BLaER1 treated with 17β-estradiol and CSF1 and Interleukin-3, amounts not matched to agents 10 nM and 100 nM (cell line): ENCODE data around the gene LPO.

Source experiments
- H3K27ac ChIP-seq, 11 experiments: shearing (Covaris generic); formaldehyde crosslinking; 2 replicates each; pipeline ENCODE4 v1.8.1; 2022
- H3K27me3 ChIP-seq, 11 experiments: shearing (Covaris generic); formaldehyde crosslinking; 2 replicates each; pipeline ENCODE4 v1.8.1; 2022
- H3K36me3 ChIP-seq, 11 experiments: shearing (Covaris generic); formaldehyde crosslinking; 2 replicates each; pipeline ENCODE4 v1.8.1; 2022
- H3K4me1 ChIP-seq, 10 experiments: shearing (Covaris generic); formaldehyde crosslinking; 2 replicates each; pipeline ENCODE4 v1.8.1; 2022
- H3K4me2 ChIP-seq, 11 experiments: shearing (Covaris generic); formaldehyde crosslinking; 2 replicates each; pipeline ENCODE4 v1.8.1; 2022
- H3K4me3 ChIP-seq, 10 experiments: shearing (Covaris generic); formaldehyde crosslinking; 2 replicates each; pipeline ENCODE4 v1.8.1; 2022
- H3K9ac ChIP-seq, 11 experiments: shearing (Covaris generic); formaldehyde crosslinking; 2 replicates each; pipeline ENCODE4 v1.8.1; 2022
- H3K9me3 ChIP-seq, 11 experiments: shearing (Covaris generic); formaldehyde crosslinking; replicated peaks in 1 of 11; 2 replicates each; pipeline ENCODE4 v1.8.1; 2022
- H4K20me1 ChIP-seq, 11 experiments: shearing (Covaris generic); formaldehyde crosslinking; 2 replicates each; pipeline ENCODE4 v1.8.1; 2022
- Cebpa-rat ChIP-seq, 11 experiments: shearing (Covaris generic); IDR thresholded peaks; 2 replicates each; pipeline ENCODE4 v1.8.1; 2022

Gene LPO

DNA sequence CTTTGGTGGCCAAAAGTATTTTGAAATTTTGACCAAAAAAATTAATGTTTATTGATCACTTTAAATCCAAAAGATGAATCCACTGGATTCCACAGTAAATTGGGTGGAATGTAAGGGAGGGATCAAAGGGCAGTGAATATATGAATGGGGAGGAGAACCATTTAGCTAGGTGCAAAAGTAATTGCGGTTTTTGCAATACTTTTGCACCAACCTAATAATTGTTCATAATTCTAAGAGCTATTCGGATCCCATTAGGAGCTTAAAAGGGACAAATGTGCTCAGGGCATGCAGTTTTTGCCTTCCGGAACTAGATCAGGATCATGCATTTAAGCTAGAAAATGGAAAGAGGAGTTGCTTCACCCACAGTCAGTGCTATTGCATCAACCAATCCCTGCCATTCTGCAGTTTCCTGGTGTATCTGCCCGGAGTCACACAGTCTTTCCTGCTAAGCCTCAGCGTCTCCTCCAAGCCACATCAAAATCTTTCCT is at the start of gene LPO:
Gene LPO, plus strand, starts transcription at position 438 of the 488 bp plus-strand sequence. CDS start 4,396 bp downstream, outside the sequence.
- no peaks in the 10 kb centered on the region for H4K20me1 ChIP-seq
- H3K36me3 ChIP-seq = no peaks in the 10 kb centered on the region
- no peak for TF ChIP-seq Cebpa-rat (IDR thresholded peaks at IDR 0.05)
- H3K9me3 ChIP-seq = no peaks in the 10 kb centered on the region
- H3K4me3 ChIP-seq = no peak within 1 kb of the TSS
- no peak within 1 kb of the TSS for H3K9ac ChIP-seq
- no peak within 1 kb of the TSS for H3K27ac ChIP-seq
- H3K4me2 ChIP-seq = no peak within 1 kb of the TSS
- H3K27me3 ChIP-seq = no peaks in the 10 kb centered on the region
- H3K4me1 ChIP-seq = peaks cover 11 to 31% (median 20%) of the 10 kb centered on the region in 10 experiments

DNA sequence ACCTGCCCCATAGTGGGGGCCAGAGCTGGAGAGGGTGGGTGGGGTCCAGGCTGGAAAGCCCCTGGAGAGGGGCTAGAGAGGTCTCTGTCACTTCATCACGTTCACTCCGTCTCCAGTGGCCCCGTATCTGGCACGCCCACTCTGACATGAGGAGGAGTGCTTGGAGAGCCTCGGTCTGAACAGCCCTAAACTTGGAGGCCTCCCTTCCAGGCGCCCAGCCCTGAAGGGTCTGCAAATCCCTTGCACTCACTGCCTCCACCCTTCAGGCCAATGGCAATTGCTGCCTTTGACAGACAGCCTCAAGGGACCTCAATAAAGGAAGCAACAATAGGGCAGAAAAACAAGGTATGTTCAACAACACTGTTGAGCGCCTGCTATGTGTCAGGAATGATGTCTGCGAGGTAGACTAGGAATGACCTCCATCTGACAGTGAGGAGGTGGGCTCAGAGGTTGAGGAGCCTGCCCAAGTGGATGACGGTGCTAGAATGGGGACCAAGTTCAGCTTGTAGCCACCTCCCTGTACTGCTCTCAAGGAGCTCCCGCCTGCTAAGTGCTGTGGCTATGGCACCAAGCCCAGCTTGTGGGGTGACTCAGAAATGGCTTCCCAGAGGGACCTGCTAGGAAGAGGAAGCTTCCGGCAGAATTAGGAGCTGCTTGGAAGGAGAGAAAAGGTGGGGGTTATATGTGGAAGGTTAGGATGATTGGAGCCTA is 48.8 kb upstream of the LPO start:
- no peaks in the 10 kb centered on the region for H3K9me3 ChIP-seq
- no peak overlapping the region for H3K27ac ChIP-seq
- no peak overlapping the region for H3K9ac ChIP-seq
- H4K20me1 ChIP-seq = peaks cover 0 to 7% (median 0%) of the 10 kb centered on the region in 11 experiments; a peak in 2 of 22 replicates
- H3K27me3 ChIP-seq = no peaks in the 10 kb centered on the region
- no peak overlapping the region for H3K4me3 ChIP-seq
- TF ChIP-seq Cebpa-rat (IDR thresholded peaks at IDR 0.05) = no peak
- H3K4me1 ChIP-seq = peaks cover 29 to 50% (median 45%) of the 10 kb centered on the region in 10 experiments
- peak overlapping the region; percentile 39 to 77 (median 57); a peak in 21 of 22 replicates for H3K4me2 ChIP-seq
- no peaks in the 10 kb centered on the region for H3K36me3 ChIP-seq

DNA sequence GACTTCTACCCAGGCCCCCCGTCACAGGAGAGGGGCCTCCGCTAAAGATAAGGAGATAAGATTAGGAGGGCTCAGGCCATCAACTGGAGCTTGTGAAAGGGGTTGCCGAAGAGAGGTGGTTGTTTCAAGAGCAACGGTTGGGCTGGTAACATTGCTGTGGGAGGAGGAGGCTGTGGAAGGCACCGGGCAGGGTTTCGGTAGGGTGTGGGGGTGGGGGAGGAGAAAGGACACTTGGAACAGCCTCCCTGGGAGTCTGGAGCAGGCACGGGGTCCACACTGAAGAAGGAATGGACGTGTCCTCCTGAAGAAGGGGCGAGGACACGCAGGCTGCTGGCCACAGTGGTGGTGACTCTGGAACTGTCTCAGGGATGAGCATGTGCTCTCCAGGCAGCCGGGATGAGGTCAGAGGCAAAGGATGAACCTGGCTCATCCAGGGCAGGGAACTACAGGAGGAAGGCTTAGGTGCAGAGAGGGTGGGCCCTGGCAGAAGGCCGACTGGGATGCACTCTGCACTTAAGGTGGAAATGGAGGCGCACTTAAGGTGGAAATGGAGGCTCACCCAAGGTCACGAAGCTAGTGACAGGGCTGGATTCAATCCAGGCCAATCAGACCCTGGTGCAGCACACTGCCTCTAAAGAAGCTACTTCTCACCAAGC is 47.0 kb upstream of the LPO start:
- H4K20me1 ChIP-seq = peaks cover 0 to 7% (median 0%) of the 10 kb centered on the region in 11 experiments; a peak in 2 of 22 replicates
- no peak overlapping the region for H3K27ac ChIP-seq
- no peaks in the 10 kb centered on the region for H3K36me3 ChIP-seq
- H3K4me1 ChIP-seq = peaks cover 14 to 43% (median 37%) of the 10 kb centered on the region in 10 experiments
- no peak overlapping the region for H3K9ac ChIP-seq
- H3K9me3 ChIP-seq = no peaks in the 10 kb centered on the region
- no peaks in the 10 kb centered on the region for H3K27me3 ChIP-seq
- H3K4me3 ChIP-seq = no peak overlapping the region
- no peak overlapping the region for H3K4me2 ChIP-seq
- TF ChIP-seq Cebpa-rat (IDR thresholded peaks at IDR 0.05) = no peak

DNA sequence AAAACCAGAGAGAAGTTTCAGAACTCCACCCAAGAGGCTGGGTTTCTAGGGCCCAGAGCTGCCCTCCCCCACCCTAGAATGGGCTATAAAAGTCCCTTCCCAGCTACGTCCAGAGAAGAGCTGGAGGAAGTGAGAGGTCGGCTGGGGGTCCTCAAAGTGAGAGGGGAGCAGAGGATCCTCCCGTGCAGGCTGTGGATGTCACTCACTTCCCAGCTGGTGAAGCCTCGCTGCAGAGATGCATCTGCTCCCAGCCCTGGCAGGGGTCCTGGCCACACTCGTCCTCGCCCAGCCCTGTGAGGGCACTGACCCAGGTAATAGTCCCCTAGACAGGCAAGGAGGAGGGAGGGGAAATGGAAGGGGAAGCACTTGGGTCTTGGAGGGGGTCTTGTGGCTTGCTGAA is 45.8 kb upstream of the LPO start, which contains the start of gene EPX:
Gene EPX, plus strand, starts transcription at position 115 of the 400 bp plus-strand sequence. Its CDS starts 121 bp downstream, at position 236.
- no peaks in the 10 kb centered on the region for H3K36me3 ChIP-seq
- no peaks in the 10 kb centered on the region for H3K27me3 ChIP-seq
- no peak within 1 kb of the TSS for H3K27ac ChIP-seq
- H3K4me2 ChIP-seq = peak within 1 kb of the TSS in 9 of 11 experiments; percentile 15 to 43 (median 31); a peak in 12 of 22 replicates
- peaks cover 0 to 7% (median 0%) of the 10 kb centered on the region in 11 experiments; a peak in 2 of 22 replicates for H4K20me1 ChIP-seq
- no peak within 1 kb of the TSS for H3K4me3 ChIP-seq
- no peak within 1 kb of the TSS for H3K9ac ChIP-seq
- H3K4me1 ChIP-seq = peaks cover 11 to 40% (median 35%) of the 10 kb centered on the region in 10 experiments
- no peak for TF ChIP-seq Cebpa-rat (IDR thresholded peaks at IDR 0.05)
- H3K9me3 ChIP-seq = no peaks in the 10 kb centered on the region

GRCh38 chr17:58193641-58194255 is 44.6 kb upstream of the LPO start:
- Histone ChIP-seq H3K9me3 (no peaks in the 10 kb centered on the region), H3K4me3 (no peak overlapping the region), H4K20me1 (peaks cover 0 to 7% (median 0%) of the 10 kb centered on the region in 11 experiments; a peak in 2 of 22 replicates), H3K27me3 (no peaks in the 10 kb centered on the region), H3K9ac (no peak overlapping the region), H3K36me3 (no peaks in the 10 kb centered on the region), H3K4me2 (no peak overlapping the region), H3K4me1 (peaks cover 11 to 39% (median 35%) of the 10 kb centered on the region in 10 experiments), H3K27ac (no peak overlapping the region)
- TF ChIP-seq Cebpa-rat (IDR thresholded peaks at IDR 0.05) = no peak

- no peak overlapping the region for H3K4me3 ChIP-seq
- no peak overlapping the region for H3K27ac ChIP-seq
- no peaks in the 10 kb centered on the region for H3K9me3 ChIP-seq
- H3K4me1 ChIP-seq = peaks cover 0 to 23% (median 19%) of the 10 kb centered on the region in 10 experiments; a peak in 17 of 20 replicates
- peaks cover 0 to 7% (median 0%) of the 10 kb centered on the region in 11 experiments; a peak in 2 of 22 replicates for H4K20me1 ChIP-seq
- H3K36me3 ChIP-seq = no peaks in the 10 kb centered on the region
- TF ChIP-seq Cebpa-rat (IDR thresholded peaks at IDR 0.05) = no peak
- no peak overlapping the region for H3K9ac ChIP-seq
- H3K27me3 ChIP-seq = no peaks in the 10 kb centered on the region
- peak overlapping the region in 10 of 11 experiments; percentile 7 to 60 (median 48); a peak in 16 of 22 replicates for H3K4me2 ChIP-seq
Observed at GRCh38 chr17:58195518-58196123, 42.8 kb upstream of the LPO start.

DNA sequence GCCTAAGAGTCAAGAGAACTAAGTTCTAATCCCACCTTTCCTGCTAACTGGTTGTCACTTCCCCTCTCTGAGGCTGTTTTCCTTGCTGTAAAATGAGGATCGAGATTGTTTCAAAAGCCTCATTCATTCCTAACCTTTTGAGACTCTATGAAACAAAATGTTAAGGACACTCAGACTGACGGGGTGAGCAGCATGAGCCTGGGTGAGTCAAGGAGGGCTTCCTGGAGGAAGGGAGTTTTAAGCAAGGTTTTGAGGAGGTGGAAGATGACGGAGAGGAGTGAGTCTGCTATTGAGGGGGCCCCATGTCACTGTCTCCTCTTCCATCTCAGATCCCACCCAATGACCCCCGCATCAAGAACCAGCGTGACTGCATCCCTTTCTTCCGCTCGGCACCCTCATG is 41.8 kb upstream of the LPO start:
- Histone ChIP-seq H3K4me1 (peaks cover 0 to 23% (median 19%) of the 10 kb centered on the region in 10 experiments; a peak in 17 of 20 replicates), H3K27ac (no peak overlapping the region), H3K4me3 (no peak overlapping the region), H3K9me3 (no peaks in the 10 kb centered on the region), H3K36me3 (no peaks in the 10 kb centered on the region), H4K20me1 (peaks cover 0 to 7% (median 0%) of the 10 kb centered on the region in 11 experiments; a peak in 2 of 22 replicates), H3K9ac (no peak overlapping the region), H3K4me2 (no peak overlapping the region), H3K27me3 (no peaks in the 10 kb centered on the region)
- no peak for TF ChIP-seq Cebpa-rat (IDR thresholded peaks at IDR 0.05)

DNA sequence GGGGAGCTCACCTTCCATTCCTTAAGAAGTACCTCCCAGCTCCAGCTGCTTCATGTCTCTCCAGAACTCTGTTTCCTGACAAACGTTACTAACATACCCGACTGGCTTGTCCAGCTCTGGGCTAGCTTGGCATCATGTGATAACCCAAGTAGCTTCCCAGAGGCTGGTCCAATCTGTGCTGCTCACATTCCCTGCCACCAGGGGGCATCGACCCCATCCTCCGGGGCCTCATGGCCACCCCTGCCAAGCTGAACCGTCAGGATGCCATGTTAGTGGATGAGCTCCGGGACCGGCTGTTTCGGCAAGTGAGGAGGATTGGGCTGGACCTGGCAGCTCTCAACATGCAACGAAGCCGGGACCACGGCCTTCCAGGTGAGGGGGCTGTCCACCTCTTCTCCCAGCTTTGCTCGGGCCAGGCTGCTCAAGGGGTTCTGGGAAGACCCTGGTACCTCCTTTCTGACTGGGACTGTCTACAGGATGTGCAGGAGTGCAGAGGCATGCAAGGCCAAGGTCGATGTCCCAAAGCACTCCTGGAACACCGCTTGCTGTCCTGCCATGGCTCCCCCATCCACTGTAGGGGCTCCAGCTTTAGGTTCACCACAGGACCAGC is 38.3 kb upstream of the LPO start:
- no peak overlapping the region for H3K9ac ChIP-seq
- no peaks in the 10 kb centered on the region for H3K9me3 ChIP-seq
- H3K4me3 ChIP-seq = no peak overlapping the region
- H3K4me1 ChIP-seq = peaks cover 0 to 9% (median 7%) of the 10 kb centered on the region in 10 experiments; a peak in 15 of 20 replicates
- TF ChIP-seq Cebpa-rat (IDR thresholded peaks at IDR 0.05) = no peak
- H3K27ac ChIP-seq = no peak overlapping the region
- H3K36me3 ChIP-seq = no peaks in the 10 kb centered on the region
- no peak overlapping the region for H3K4me2 ChIP-seq
- no peaks in the 10 kb centered on the region; a peak in 1 of 22 replicates for H4K20me1 ChIP-seq
- no peaks in the 10 kb centered on the region for H3K27me3 ChIP-seq
